H54 (cell line): ENCODE data around the gene PLXNC1.

Experiments used
- DNase-seq: peaks from one replicate; pipeline ENCODE4 v3.0.0; 2011; ENCODE audit warnings: low spot score, mixed read lengths; ENCODE audit not compliant: insufficient read length
- FAIRE-seq: peaks from 3 replicates; lab custom pipeline; 2011; peaks lifted over from hg19 to GRCh38; lab: Jason Lieb, UNC
- POLR2A ChIP-seq: IDR thresholded peaks from 2 replicates; pipeline ENCODE4 v1.6.1; 2011; ENCODE audit warnings: low read depth, mild to moderate bottlenecking, low read length

PLXNC1 gene

GRCh38 chr12:94255006-94255405 lies 106.6 kb downstream of the PLXNC1 start:
- TF ChIP-seq POLR2A = no peak
- FAIRE-seq (no peak), DNase-seq (no peak)

- DNase-seq = no peak
- FAIRE-seq = no peak
- TF ChIP-seq POLR2A = no peak
These were observed 107.1 kb downstream of the PLXNC1 start for GRCh38 chr12:94255428-94255827.

GRCh38 chr12:94258593-94258992 lies 110.2 kb downstream of the PLXNC1 start:
- TF ChIP-seq POLR2A = no peak
- FAIRE-seq (no peak), DNase-seq (no peak)

- FAIRE-seq (no peak), DNase-seq (no peak)
- no peak for TF ChIP-seq POLR2A
These were observed 111.6 kb downstream of the PLXNC1 start for GRCh38 chr12:94260017-94260416.

- no peak for TF ChIP-seq POLR2A
- no peak for FAIRE-seq
These were observed 112.3 kb downstream of the PLXNC1 start for GRCh38 chr12:94260717-94261116.

GRCh38 chr12:94261119-94261518 lies 112.7 kb downstream of the PLXNC1 start:
- TF ChIP-seq POLR2A = no peak
- FAIRE-seq (no peak), DNase-seq (no peak)

More at GRCh38 chr12:94260717-94261116, 112.3 kb downstream of the PLXNC1 start:
- DNase-seq = no peak

GRCh38 chr12:94261786-94262185 lies 113.4 kb downstream of the PLXNC1 start:
- DNase-seq (no peak), FAIRE-seq (no peak)
- no peak for TF ChIP-seq POLR2A

GRCh38 chr12:94262228-94263010 lies 114.0 kb downstream of the PLXNC1 start:
- peak; percentile 43 for DNase-seq
- no peak for TF ChIP-seq POLR2A
- no peak for FAIRE-seq

- no peak for FAIRE-seq
- no peak for DNase-seq
These were observed 114.8 kb downstream of the PLXNC1 start for GRCh38 chr12:94263011-94263811.

GRCh38 chr12:94263905-94264561 lies 115.7 kb downstream of the PLXNC1 start:
- FAIRE-seq (no peak), DNase-seq (no peak)
- no peak for TF ChIP-seq POLR2A

More at GRCh38 chr12:94263011-94263811, 114.8 kb downstream of the PLXNC1 start:
- TF ChIP-seq POLR2A = no peak

GRCh38 chr12:94264736-94265485 lies 116.5 kb downstream of the PLXNC1 start:
- no peak for TF ChIP-seq POLR2A
- no peak for FAIRE-seq

GRCh38 chr12:94265539-94265938 lies 117.2 kb downstream of the PLXNC1 start:
- DNase-seq (no peak), FAIRE-seq (no peak)
- TF ChIP-seq POLR2A = no peak

More at GRCh38 chr12:94264736-94265485, 116.5 kb downstream of the PLXNC1 start:
- no peak for DNase-seq
